HG03354 (cell line): Measurements from ENCODE around the gene RUFY1.
"Not testable (repeated sequence)": the region's sequence is repeated elsewhere in the genome, so short reads cannot be mapped to it uniquely, and the experiment has no call there.

ENCODE experiments used
- ATAC-seq: cut with Tn5 transposase; IDR thresholded peaks from one replicate; pipeline ENCODE4 v1.9.1; 2021; ENCODE audit warnings: mild to moderate bottlenecking; ENCODE audit not compliant: unreplicated experiment, poor library complexity, severe bottlenecking

RUFY1 gene

DNA sequence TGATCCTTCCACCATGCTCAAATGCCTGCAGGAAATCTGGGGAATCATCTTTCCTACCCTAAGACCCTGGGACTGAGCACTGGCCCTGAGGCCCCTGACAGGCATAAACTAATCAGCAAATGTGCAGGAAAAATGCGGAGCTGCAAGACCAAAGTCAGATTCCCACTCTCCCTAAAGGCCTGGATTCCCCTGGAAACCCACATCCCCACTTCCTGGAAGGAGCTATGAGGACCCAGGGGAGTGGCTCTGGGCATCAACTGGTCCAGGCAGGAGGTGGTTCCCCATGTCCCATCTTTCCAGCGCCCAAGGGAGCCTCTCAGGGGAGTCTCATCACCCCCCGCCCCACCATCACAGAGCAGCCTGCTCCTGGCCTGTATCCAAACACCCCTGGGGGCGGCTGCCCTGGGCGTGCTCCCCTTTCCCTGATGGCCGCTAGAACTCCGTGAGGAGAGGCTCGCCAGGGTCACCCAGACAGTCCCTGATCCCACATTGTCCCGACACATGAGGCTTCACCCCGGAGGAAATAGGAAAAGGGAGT, 98.9 kb downstream of the RUFY1 start:
- ATAC-seq = not testable (repeated sequence)

- not testable (repeated sequence) for ATAC-seq
Measured at GRCh38 chr5:179650245-179650644, 99.9 kb downstream of the RUFY1 start.

- not testable (repeated sequence) for ATAC-seq
Measured at GRCh38 chr5:179653135-179653534, 102.8 kb downstream of the RUFY1 start.

GRCh38 chr5:179657302-179658178, 107.2 kb downstream of the RUFY1 start:
- peak; percentile 95 for ATAC-seq

GRCh38 chr5:179658179-179658856, 108.0 kb downstream of the RUFY1 start:
- ATAC-seq = peak; percentile 73
